Hepatocyte (in vitro differentiated cells): ENCODE measurements around the gene DNAJB13. TPM values are rescaled to one million over a fixed set of nuclear protein-coding genes. Genes with fewer than 3 reads are reported as not detected.

Experiments
- DNase-seq: peaks from one replicate; pipeline ENCODE4 v3.0.0-alpha.2; 2016; ENCODE audit warnings: low spot score
- H2AFZ ChIP-seq: fragments of 200-600 bp; sonication (generic); 2 replicates; pipeline ENCODE4 v1.6.0; 2016; ENCODE audit warnings: antibody characterized with exemption, mild to moderate bottlenecking
- H3K27ac ChIP-seq: fragments of 200-600 bp; sonication (generic); 2 replicates; pipeline ENCODE4 v1.5.1; 2016; ENCODE audit warnings: mild to moderate bottlenecking
- H3K27me3 ChIP-seq: fragments of 200-600 bp; sonication (generic); 2 replicates; pipeline ENCODE4 v1.6.1; 2016
- H3K36me3 ChIP-seq: fragments of 200-600 bp; sonication (generic); replicated peaks from 2 replicates; pipeline ENCODE4 v1.5.1; 2016; ENCODE audit warnings: low read depth; ENCODE audit not compliant: insufficient read depth
- H3K4me1 ChIP-seq: fragments of 200-600 bp; sonication (generic); 2 replicates; pipeline ENCODE4 v1.5.1; 2016; ENCODE audit warnings: mild to moderate bottlenecking, moderate library complexity; ENCODE audit not compliant: insufficient read depth
- H3K4me2 ChIP-seq: fragments of 200-600 bp; sonication (generic); 2 replicates; pipeline ENCODE4 v1.6.0; 2016
- H3K4me3 ChIP-seq: fragments of 200-600 bp; sonication (generic); 2 replicates; pipeline ENCODE4 v1.5.1; 2016; ENCODE audit warnings: mild to moderate bottlenecking
- H3K79me2 ChIP-seq: fragments of 200-600 bp; sonication (generic); 2 replicates; pipeline ENCODE4 v1.6.0; 2017; ENCODE audit warnings: mild to moderate bottlenecking
- H3K9me2 ChIP-seq: fragments of 200-600 bp; sonication (generic); replicated peaks from 2 replicates; pipeline ENCODE4 v1.6.0; 2017; ENCODE audit warnings: mild to moderate bottlenecking; ENCODE audit not compliant: insufficient read depth
- H3K9me3 ChIP-seq: fragments of 200-600 bp; sonication (generic); 2 replicates; pipeline ENCODE4 v1.5.1; 2016; ENCODE audit warnings: low read depth, mild to moderate bottlenecking
- H4K20me1 ChIP-seq: fragments of 200-600 bp; sonication (generic); 2 replicates; pipeline ENCODE4 v1.6.0; 2016; ENCODE audit warnings: mild to moderate bottlenecking; ENCODE audit not compliant: insufficient read depth, poor library complexity, severe bottlenecking
- EZH2 ChIP-seq: fragments of 200-600 bp; sonication (generic); IDR thresholded peaks from 2 replicates; pipeline ENCODE4 v1.6.1; 2016; ENCODE audit warnings: antibody characterized with exemption, mild to moderate bottlenecking, borderline replicate concordance
- EZH2phosphoT487 ChIP-seq: fragments of 200-600 bp; sonication (generic); IDR thresholded peaks from one replicate; pipeline ENCODE4 v1.6.1; 2018; ENCODE audit warnings: antibody characterized with exemption, mild to moderate bottlenecking, low read depth, moderate library complexity; ENCODE audit not compliant: unreplicated experiment, severe bottlenecking
- WGBS: methylation state at CpG from one replicate; pipeline ENCODE4 v1.1.6; 2016; ENCODE audit warnings: low lambda C conversion rate; ENCODE audit errors: missing lambda C conversion rate; 5-methylcytosine and 5-hydroxymethylcytosine counted together
- polyA plus RNA-seq: library from polyadenylated mRNA; unstranded; fragments of >200 nt; fragmentation: Nextera tagmentation; extraction: Ambion mirVana; gene quantifications from 2 replicates; pipeline ENCODE4 v1.2.1, GENCODE V29; 2016
- total RNA-seq: library from RNA; depleted of rRNA; stranded (reverse); fragments of >200 nt; gene quantifications from 2 replicates; pipeline ENCODE4 v1.2.3, GENCODE V29; 2014
- TF ChIP-seq, protein P1 (sequence below): fragments of 200-600 bp; sonication (generic); IDR thresholded peaks from 2 replicates; pipeline ENCODE4 v1.5.1; 2016; ENCODE audit warnings: antibody characterized with exemption, mild to moderate bottlenecking; ENCODE audit not compliant: poor library complexity

The DNAJB13 gene
- total and polyA plus RNA-seq, 2 experiments from 2014 or later: 0.70 TPM; not detected in 1

DNA sequence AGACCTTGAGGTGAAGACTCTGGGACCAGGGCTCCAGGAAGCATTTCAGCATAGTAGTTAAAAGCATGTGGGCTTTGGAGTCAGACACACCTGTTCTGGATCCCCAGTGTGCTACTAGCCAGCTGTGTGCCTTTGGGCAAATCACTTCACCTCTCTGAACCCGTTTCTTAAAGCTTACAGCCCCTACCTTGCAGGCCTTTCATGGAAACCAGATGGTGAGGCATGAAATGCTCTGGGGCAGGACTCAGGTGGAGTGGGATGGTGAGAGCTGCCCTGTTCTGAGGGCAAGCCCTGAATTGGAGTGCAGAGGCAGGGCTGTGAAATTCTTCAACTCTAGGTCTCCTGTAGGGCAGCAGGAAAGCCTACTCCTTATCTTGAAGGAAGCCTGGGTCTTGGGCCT, 21.4 kb downstream of the DNAJB13 start:
- Histone ChIP-seq H3K9me3 (no peaks in the 10 kb centered on the region), H3K36me3 (no peaks in the 10 kb centered on the region), H3K9me2 (no peaks in the 10 kb centered on the region), H3K27me3 (no peaks in the 10 kb centered on the region), H2AFZ (no peak overlapping the region), H3K79me2 (no peaks in the 10 kb centered on the region), H3K4me3 (no peak overlapping the region), H4K20me1 (no peaks in the 10 kb centered on the region), H3K4me2 (no peak overlapping the region), H3K4me1 (no peaks in the 10 kb centered on the region), H3K27ac (no peak overlapping the region)
- TF ChIP-seq, protein P1, sequence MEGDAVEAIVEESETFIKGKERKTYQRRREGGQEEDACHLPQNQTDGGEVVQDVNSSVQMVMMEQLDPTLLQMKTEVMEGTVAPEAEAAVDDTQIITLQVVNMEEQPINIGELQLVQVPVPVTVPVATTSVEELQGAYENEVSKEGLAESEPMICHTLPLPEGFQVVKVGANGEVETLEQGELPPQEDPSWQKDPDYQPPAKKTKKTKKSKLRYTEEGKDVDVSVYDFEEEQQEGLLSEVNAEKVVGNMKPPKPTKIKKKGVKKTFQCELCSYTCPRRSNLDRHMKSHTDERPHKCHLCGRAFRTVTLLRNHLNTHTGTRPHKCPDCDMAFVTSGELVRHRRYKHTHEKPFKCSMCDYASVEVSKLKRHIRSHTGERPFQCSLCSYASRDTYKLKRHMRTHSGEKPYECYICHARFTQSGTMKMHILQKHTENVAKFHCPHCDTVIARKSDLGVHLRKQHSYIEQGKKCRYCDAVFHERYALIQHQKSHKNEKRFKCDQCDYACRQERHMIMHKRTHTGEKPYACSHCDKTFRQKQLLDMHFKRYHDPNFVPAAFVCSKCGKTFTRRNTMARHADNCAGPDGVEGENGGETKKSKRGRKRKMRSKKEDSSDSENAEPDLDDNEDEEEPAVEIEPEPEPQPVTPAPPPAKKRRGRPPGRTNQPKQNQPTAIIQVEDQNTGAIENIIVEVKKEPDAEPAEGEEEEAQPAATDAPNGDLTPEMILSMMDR: no peak
- no peak for TF ChIP-seq EZH2phosphoT487
- no peak for TF ChIP-seq EZH2
- no peak for DNase-seq
- 80% methylated on average over 1 of the region's 1 CpG for WGBS

DNA sequence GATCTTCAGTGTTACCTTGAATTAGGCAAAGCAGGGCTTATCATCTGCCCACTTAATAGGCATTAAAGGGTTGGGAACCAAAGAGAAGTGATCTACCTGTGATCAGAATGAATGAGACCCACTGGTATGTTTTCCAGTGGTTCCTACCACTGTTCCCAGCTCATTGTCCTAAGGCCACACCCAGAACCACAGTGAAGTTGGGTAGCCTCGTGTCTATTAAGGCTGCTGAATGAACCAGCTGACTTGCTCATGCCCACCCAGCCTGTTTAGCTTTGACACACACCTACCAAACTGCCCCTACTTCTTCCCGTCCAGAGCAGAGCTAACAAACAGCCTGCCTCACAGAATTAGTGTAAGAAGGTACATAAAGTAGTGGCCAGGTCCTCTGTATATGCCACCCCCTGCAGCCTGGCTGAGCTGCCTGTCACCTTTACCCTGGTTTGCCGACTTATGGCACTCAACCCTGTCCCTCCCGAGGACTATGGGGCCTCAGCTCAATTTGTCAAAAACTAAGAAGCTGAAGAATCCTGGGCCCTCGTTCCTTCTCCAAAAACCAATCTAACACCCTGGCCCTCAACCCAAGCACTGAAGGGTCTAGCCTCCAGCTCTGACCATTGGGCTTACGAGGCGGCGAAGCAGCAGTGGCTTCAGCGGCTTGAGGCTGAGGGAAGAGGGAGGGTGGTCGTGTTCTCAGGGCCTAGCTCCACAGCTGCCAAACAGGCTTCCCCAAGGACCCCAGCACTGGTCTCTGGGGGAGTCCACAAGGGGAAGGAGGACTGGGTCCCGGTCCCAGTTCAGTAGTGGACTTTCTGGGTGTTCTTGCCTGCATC, 22.0 kb downstream of the DNAJB13 start:
- no peak overlapping the region for H3K27ac ChIP-seq
- H3K27me3 ChIP-seq: no peaks in the 10 kb centered on the region
- H4K20me1 ChIP-seq: no peaks in the 10 kb centered on the region
- H3K9me2 ChIP-seq: no peaks in the 10 kb centered on the region
- no peak overlapping the region for H3K4me2 ChIP-seq
- H3K4me3 ChIP-seq: no peak overlapping the region
- TF ChIP-seq EZH2phosphoT487: no peak
- TF ChIP-seq, protein P1: no peak
- H3K4me1 ChIP-seq: no peaks in the 10 kb centered on the region
- H3K36me3 ChIP-seq: no peaks in the 10 kb centered on the region
- WGBS: 89% methylated on average over 11 of the region's 11 CpGs
- no peak overlapping the region for H2AFZ ChIP-seq
- H3K9me3 ChIP-seq: no peaks in the 10 kb centered on the region
- no peak for DNase-seq
- no peaks in the 10 kb centered on the region for H3K79me2 ChIP-seq

DNA sequence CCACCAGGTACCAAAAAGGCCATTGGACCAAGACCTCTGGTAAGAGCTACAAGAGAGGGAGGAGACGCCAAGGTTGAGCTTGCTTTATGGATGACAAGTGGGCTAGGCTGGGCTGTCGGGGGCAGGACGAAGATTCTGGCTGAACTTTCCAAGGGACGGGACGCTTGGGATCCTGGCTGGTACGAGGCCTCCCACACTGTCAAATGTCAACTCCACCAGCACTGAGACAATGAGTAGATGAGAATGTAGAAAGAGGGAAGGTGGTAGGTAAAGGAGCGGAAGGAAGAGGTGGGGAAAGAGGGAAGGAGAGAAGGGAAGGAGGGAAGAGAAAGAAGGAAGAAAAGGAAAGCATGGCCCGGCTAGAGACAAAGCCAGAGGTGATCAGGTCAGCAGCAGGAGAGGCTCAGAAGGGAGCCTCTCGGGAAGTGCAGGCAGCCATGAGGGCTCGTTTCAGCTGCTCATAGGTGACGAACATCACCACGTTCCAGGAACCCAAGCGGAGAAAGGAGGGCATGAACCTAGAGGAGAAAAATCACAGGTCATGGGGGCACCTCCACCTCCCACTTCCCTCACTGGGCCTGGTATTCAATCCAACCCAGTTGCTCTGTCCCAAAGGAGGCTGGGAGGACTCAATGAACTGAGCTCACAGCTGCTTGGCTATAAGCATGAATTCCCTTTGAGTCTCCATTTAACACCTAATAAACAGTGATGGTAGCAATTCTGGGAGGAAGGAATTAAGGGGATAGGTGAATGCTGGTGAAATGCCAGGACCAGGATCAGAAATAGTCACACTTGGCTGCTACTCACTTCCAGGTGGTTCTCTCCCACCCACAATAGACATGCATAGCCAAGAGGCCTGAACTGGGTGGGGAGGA, 24.0 kb downstream of the DNAJB13 start:
- no peak overlapping the region for H3K27ac ChIP-seq
- TF ChIP-seq, protein P1: no peak
- TF ChIP-seq EZH2 (no peak), EZH2phosphoT487 (no peak)
- H3K27me3 ChIP-seq: no peaks in the 10 kb centered on the region
- WGBS: 98% methylated on average over 13 of the region's 13 CpGs
- H3K4me1 ChIP-seq: no peaks in the 10 kb centered on the region
- DNase-seq: no peak
- H3K9me3 ChIP-seq: no peaks in the 10 kb centered on the region
- H3K9me2 ChIP-seq: no peaks in the 10 kb centered on the region
- no peaks in the 10 kb centered on the region for H3K79me2 ChIP-seq
- no peak overlapping the region for H3K4me3 ChIP-seq
- no peaks in the 10 kb centered on the region for H4K20me1 ChIP-seq
- H2AFZ ChIP-seq: no peak overlapping the region
- H3K36me3 ChIP-seq: no peaks in the 10 kb centered on the region
- no peak overlapping the region for H3K4me2 ChIP-seq
